ENCODE measurements around the gene CAPN2.
"Not testable (repeated sequence)": the region's sequence is repeated elsewhere in the genome, so short reads cannot be mapped to it uniquely, and the experiment has no call there.

Gene CAPN2

GRCh38 chr1:223717123-223717522, 4.8 kb downstream of the CAPN2 start:
- no peak for DNase-seq

GRCh38 chr1:223717695-223718363, 5.5 kb downstream of the CAPN2 start:
- DNase-seq = no peak

GRCh38 chr1:223718850-223719249, 6.5 kb downstream of the CAPN2 start:
- no peak for DNase-seq

- no peak for DNase-seq
Measured at GRCh38 chr1:223720971-223721591, 8.7 kb downstream of the CAPN2 start.

GRCh38 chr1:223721658-223722607, 9.6 kb downstream of the CAPN2 start:
- DNase-seq = no peak

- DNase-seq = no peak
Measured at GRCh38 chr1:223723351-223723904, 11.1 kb downstream of the CAPN2 start.

- DNase-seq = no peak
Measured at GRCh38 chr1:223724376-223724775, 12.0 kb downstream of the CAPN2 start.

- no peak for DNase-seq
Measured at GRCh38 chr1:223725578-223725977, 13.2 kb downstream of the CAPN2 start.

- peak; percentile 11 for DNase-seq
Measured at GRCh38 chr1:223726380-223727001, 14.2 kb downstream of the CAPN2 start.

GRCh38 chr1:223727541-223727940, 15.2 kb downstream of the CAPN2 start:
- DNase-seq = no peak

GRCh38 chr1:223729906-223730305, 17.6 kb downstream of the CAPN2 start:
- DNase-seq = no peak

GRCh38 chr1:223730479-223731132, 18.3 kb downstream of the CAPN2 start:
- DNase-seq = peak; percentile 68

GRCh38 chr1:223731133-223731770, 18.9 kb downstream of the CAPN2 start:
- DNase-seq = peak; percentile 82

GRCh38 chr1:223732993-223733798, 20.9 kb downstream of the CAPN2 start:
- DNase-seq = no peak

- DNase-seq = no peak
Measured at GRCh38 chr1:223733898-223734852, 21.8 kb downstream of the CAPN2 start.

- DNase-seq = not testable (repeated sequence)
Measured at GRCh38 chr1:223736638-223737037, 24.3 kb downstream of the CAPN2 start.

- DNase-seq = no peak
Measured at GRCh38 chr1:223737342-223737741, 25.0 kb downstream of the CAPN2 start.

- DNase-seq = peak; percentile 76
Measured at GRCh38 chr1:223738465-223739365, 26.4 kb downstream of the CAPN2 start.

Data from DMS79 treated with DMSO at 0.1 percent for 48 hours (cell line).